Fibroblast of mammary gland (primary cell): ENCODE measurements around the gene ENPP3.

Source experiments
- DNase-seq: peaks from one replicate; pipeline ENCODE4 v3.0.0-alpha.2; 2010; ENCODE audit warnings: low read depth
- H3K4me3 ChIP-seq: 2 replicates; pipeline ENCODE4 v1.5.1; 2011; ENCODE audit warnings: low read depth, mild to moderate bottlenecking, low read length, moderate library complexity; ENCODE audit not compliant: control insufficient read depth
- CTCF ChIP-seq: conservative IDR thresholded peaks from 2 replicates; pipeline ENCODE4 v1.5.1; 2011; ENCODE audit warnings: low read depth, low read length, inconsistent platforms; ENCODE audit not compliant: control insufficient read depth, insufficient read depth

Gene ENPP3

GRCh38 chr6:131629651-131630050 is 7.5 kb upstream of the ENPP3 start:
- no peak overlapping the region for H3K4me3 ChIP-seq
- TF ChIP-seq CTCF, result no peak
- DNase-seq, result no peak

DNA sequence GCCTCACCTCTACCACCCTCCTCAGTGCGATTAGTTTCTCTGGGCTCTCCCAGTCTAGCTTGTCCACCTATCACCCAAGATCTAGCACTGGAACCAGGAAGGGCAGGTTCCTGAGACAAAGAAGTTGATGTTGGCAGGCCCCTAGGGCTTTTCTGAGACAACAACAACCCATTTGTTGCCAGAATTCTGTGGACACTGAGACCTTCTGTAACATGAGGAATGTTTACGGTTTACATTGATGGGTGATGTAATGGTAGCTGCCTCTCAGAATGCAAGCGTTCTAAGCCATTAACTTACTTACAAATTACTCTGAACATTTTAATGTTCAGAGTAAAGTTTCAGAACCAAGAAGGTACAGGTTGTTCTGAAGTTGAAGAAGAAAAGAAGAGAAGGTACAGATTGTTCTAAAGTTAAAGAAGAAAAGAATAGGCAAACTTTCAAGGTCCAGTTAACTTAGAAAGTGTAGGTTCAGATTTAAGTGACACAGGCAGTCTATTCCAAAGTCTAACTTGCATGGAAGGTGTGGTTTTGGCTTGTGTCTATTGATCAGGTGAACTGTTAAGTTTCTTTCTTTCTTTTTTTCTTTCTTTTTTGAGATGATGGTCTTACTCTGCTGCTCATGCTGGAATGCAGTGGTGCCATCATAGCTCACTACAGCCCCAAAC is 5.3 kb upstream of the ENPP3 start:
- DNase-seq, result no peak
- no peak for TF ChIP-seq CTCF
- no peak overlapping the region for H3K4me3 ChIP-seq

DNA sequence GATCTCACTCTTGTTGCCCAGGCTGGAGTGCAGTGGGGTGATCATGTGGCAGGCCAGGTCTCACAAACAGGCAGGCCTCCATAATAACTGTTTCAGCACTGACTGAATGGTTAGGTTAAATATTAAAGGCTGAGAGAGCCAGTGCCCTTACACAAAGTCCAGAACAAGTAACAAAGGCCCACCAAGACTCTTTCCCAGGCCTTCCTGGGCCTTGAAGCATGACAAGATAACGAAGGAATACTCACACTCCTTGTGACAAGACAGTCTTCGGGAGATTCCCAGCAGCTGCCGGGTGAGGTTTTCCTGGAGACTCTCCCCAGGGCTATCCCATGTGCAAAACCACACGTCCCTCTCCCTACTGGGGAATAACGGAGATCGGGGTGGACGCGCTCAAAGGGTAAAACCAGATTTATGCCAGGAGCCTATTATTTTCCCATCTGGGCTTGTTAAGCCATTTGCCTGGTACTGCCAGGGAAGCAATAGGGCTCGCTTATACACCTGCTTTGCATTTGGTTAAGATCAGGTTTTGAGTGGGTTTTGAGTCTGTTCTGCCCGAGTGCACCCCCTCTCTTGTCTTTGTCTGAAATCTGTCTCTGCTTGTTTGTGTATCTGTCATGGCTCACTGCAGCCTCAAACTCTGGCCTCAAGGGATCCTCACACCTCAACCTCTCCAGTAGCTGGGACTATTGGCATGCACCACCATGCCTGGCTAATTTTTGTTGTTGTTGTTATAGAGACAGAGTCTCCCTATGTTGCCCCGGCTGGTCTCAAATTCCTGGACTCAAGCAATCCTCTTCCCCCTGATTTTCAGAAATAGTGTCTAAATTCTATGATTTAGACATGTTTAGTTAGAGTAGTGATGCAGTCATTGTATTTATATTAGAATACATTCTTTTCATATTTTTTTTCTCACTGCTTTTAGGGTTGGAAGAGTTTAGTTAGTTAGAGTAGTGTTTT is 1.4 kb upstream of the ENPP3 start:
- no peak overlapping the region for H3K4me3 ChIP-seq
- no peak for DNase-seq
- TF ChIP-seq CTCF, result no peak

- no peak for DNase-seq
Observed at GRCh38 chr6:131638013-131638412, 911 bp downstream of the ENPP3 start.

GRCh38 chr6:131640100-131640499 is 3.0 kb downstream of the ENPP3 start:
- no peak overlapping the region for H3K4me3 ChIP-seq
- no peak for TF ChIP-seq CTCF
- DNase-seq, result no peak

More at GRCh38 chr6:131638013-131638412, 911 bp downstream of the ENPP3 start:
- H3K4me3 ChIP-seq, result no peak overlapping the region
- TF ChIP-seq CTCF, result no peak

GRCh38 chr6:131640576-131640975 is 3.5 kb downstream of the ENPP3 start:
- no peak for DNase-seq
- TF ChIP-seq CTCF, result no peak
- H3K4me3 ChIP-seq, result no peak overlapping the region
